Testis (tissue), 3 donors: Measurements from ENCODE around the gene PRF1. TPM values are rescaled to one million over a fixed set of nuclear protein-coding genes. Genes with fewer than 3 reads are reported as not detected.
"Not testable (repeated sequence)": the region's sequence is repeated elsewhere in the genome, so short reads cannot be mapped to it uniquely, and the experiment has no call there.

ENCODE experiments used
- DNase-seq: peaks from one replicate; pipeline ENCODE4 v3.0.0-alpha.2; 2019
- H3K27ac ChIP-seq, 2 donors: fragments of 200-600 bp; sonication (generic); one replicate each; pipeline ENCODE4 v1.5.1; 2019
- H3K27me3 ChIP-seq: fragments of 200-600 bp; sonication (generic); one replicate; pipeline ENCODE4 v1.5.1; 2019
- H3K36me3 ChIP-seq: fragments of 200-600 bp; sonication (generic); one replicate; pipeline ENCODE4 v1.5.1; 2017; ENCODE audit warnings: low read depth; ENCODE audit errors: missing control alignments
- H3K4me1 ChIP-seq: fragments of 200-600 bp; sonication (generic); one replicate; pipeline ENCODE4 v1.5.1; 2019
- H3K4me3 ChIP-seq, 2 donors: fragments of 200-600 bp; sonication (generic); one replicate each; pipeline ENCODE4 v1.5.1; 2017 to 2019
- H3K9me3 ChIP-seq: fragments of 200-600 bp; sonication (generic); one replicate; pipeline ENCODE4 v1.5.1; 2017
- POLR2A ChIP-seq: fragments of 450-650 bp; IDR thresholded peaks from one replicate; pipeline ENCODE4 v1.6.1; 2017; ENCODE audit warnings: antibody characterized with exemption, mild to moderate bottlenecking, moderate library complexity
- WGBS, 2 donors: methylation state at CpG; one replicate each; pipeline ENCODE4 v1.1.5; 2018; 5-methylcytosine and 5-hydroxymethylcytosine counted together
- intact Hi-C: fragments of 100-400 bp; cut with DNase I; formaldehyde crosslinking; loops from one replicate; pipeline ENCODE4 v1.15.1; 2023; ENCODE audit warnings: low total_unique reads
- polyA plus RNA-seq: library from polyadenylated mRNA; stranded (reverse); fragments of 350-450 nt; fragmentation: Illumina TruSeq; extraction: RNeasy Lipid Tissue Mini Kit (QIAGEN cat#74804); gene quantifications from one replicate; pipeline ENCODE4 v1.2.3, GENCODE V29; 2014; ENCODE audit warnings: low read depth, low replicate concordance; ENCODE audit not compliant: insufficient read depth
- total RNA-seq, 2 donors: library from RNA; depleted of rRNA; stranded (reverse); fragments of >200 nt; gene quantifications; one replicate each; pipeline ENCODE4 v1.2.3, GENCODE V29; 2016
- TF ChIP-seq, protein P1 (sequence below), 3 experiments: fragments of 450-650 bp in 2 of 3; fragments of 200-600 bp in 1 of 3; sonication (generic) in 1 of 3; IDR thresholded peaks; one replicate each; pipeline ENCODE4 v1.5.1; 2016 to 2019; ENCODE audit warnings: antibody characterized with exemption in 3 of 3, mild to moderate bottlenecking in 2 of 3, moderate library complexity in 1 of 3

Gene PRF1
- total and polyA plus RNA-seq, 3 donors from 2014 or later: 0.55 to 2.2 (median 1.8) TPM

DNA sequence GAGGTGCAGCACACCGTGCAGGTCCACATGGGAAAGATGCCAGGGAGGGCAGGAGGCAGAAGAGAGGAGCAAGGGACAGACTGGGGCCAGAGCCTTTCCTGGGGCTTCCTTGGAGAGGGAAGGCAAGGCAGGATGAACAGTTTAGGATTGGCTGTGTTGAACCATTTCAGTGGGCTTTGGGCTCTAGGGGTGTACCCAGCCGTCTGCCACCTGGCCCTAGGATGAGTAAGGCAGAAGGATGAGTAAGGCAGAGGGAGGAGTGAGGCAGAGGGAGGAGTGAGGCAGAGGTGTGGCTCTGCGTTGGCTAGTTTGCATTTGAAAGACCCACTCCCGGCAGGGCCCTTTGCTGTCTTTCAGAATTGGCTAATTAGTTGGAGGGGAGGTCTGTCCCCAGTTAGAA, 31.5 kb upstream of the PRF1 start:
- TF ChIP-seq POLR2A: no peak
- TF ChIP-seq, protein P1, sequence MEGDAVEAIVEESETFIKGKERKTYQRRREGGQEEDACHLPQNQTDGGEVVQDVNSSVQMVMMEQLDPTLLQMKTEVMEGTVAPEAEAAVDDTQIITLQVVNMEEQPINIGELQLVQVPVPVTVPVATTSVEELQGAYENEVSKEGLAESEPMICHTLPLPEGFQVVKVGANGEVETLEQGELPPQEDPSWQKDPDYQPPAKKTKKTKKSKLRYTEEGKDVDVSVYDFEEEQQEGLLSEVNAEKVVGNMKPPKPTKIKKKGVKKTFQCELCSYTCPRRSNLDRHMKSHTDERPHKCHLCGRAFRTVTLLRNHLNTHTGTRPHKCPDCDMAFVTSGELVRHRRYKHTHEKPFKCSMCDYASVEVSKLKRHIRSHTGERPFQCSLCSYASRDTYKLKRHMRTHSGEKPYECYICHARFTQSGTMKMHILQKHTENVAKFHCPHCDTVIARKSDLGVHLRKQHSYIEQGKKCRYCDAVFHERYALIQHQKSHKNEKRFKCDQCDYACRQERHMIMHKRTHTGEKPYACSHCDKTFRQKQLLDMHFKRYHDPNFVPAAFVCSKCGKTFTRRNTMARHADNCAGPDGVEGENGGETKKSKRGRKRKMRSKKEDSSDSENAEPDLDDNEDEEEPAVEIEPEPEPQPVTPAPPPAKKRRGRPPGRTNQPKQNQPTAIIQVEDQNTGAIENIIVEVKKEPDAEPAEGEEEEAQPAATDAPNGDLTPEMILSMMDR (IDR thresholded peaks at IDR 0.05): no peak
- Histone ChIP-seq H3K27me3 (no peaks in the 10 kb centered on the region), H3K27ac (no peak overlapping the region), H3K4me3 (no peak overlapping the region), H3K9me3 (no peaks in the 10 kb centered on the region), H3K36me3 (no peaks in the 10 kb centered on the region), H3K4me1 (no peaks in the 10 kb centered on the region)
- intact Hi-C loops: no loop called here
- no peak for DNase-seq
- WGBS, 2 donors: 74 to 79% methylated on average over 4 of the region's 4 CpGs

DNA sequence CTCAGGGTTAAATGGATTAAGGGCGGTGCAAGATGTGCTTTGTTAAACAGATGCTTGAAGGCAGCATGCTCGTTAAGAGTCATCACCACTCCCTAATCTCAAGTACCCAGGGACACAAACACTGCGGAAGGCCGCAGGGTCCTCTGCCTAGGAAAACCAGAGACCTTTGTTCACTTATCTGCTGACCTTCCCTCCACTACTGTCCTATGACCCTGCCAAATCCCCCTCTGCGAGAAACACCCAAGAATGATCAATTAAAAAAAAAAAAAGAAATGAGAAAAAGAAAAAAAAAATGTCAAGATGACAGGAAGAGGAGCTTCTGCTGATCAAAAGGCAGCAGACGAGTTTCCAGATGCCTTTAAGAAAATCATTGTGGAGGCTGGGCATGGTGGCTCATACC, 29.2 kb upstream of the PRF1 start:
- H3K36me3 ChIP-seq, DNase-seq, H3K27me3 ChIP-seq, intact Hi-C loops, H3K4me3 ChIP-seq, H3K9me3 ChIP-seq, H3K27ac ChIP-seq, H3K4me1 ChIP-seq: not testable (repeated sequence)
- 61 to 62% methylated on average over 2 to 3 of the region's 6 CpGs for WGBS, 2 donors

DNA sequence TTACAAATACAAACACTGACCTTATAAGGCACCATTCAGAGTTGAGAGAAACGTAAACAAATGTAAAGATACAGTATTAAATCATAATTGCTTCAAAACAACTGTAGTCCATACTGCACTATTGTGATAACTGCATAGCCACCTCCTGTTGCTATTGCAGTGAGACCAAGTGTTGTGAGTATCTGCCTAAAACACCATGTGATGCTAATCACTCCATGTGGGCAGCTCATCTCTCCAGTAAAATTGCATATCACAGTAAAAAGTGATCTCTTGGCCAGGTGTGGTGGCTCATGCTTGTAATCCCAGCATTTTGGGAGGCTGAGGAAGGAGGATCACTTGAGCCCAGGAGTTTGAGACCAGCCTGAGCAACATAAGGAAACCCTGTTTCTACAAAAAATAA, 26.8 kb upstream of the PRF1 start:
- no peak overlapping the region for H3K4me3 ChIP-seq
- no peak for DNase-seq
- TF ChIP-seq, protein P1 (IDR thresholded peaks at IDR 0.05): no peak
- TF ChIP-seq POLR2A: no peak
- H3K27ac ChIP-seq: no peak overlapping the region
- no peaks in the 10 kb centered on the region for H3K27me3 ChIP-seq
- H3K9me3 ChIP-seq: no peaks in the 10 kb centered on the region
- 83 to 87% methylated on average over 1 of the region's 1 CpG for WGBS, 2 donors
- intact Hi-C loops: no loop called here
- no peaks in the 10 kb centered on the region for H3K4me1 ChIP-seq
- no peaks in the 10 kb centered on the region for H3K36me3 ChIP-seq

DNA sequence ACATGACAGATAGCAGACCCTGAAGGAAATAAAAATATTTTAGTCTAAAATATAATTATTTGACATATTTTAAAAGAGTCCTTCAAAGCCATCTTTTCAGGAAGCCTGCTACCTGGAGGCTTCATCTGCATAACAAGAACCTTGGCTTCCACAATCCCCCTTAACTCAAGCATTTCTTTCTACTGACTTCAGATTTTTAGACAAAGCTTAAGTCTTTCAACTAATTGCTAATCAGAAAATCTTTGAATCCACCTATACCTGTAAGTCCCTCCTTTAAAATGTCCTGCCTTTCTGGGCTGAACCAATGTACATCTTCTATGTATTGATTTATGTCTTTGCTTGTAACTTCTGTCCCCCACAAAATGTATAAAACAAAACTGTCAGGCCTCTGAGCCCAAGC, 23.5 kb upstream of the PRF1 start:
- intact Hi-C loops: no loop called here
- Histone ChIP-seq H3K36me3 (no peaks in the 10 kb centered on the region), H3K9me3 (no peaks in the 10 kb centered on the region), H3K4me1 (no peaks in the 10 kb centered on the region), H3K27me3 (no peaks in the 10 kb centered on the region), H3K27ac (no peak overlapping the region), H3K4me3 (no peak overlapping the region)
- TF ChIP-seq POLR2A: no peak
- TF ChIP-seq, protein P1 (IDR thresholded peaks at IDR 0.05): no peak
- no peak for DNase-seq

DNA sequence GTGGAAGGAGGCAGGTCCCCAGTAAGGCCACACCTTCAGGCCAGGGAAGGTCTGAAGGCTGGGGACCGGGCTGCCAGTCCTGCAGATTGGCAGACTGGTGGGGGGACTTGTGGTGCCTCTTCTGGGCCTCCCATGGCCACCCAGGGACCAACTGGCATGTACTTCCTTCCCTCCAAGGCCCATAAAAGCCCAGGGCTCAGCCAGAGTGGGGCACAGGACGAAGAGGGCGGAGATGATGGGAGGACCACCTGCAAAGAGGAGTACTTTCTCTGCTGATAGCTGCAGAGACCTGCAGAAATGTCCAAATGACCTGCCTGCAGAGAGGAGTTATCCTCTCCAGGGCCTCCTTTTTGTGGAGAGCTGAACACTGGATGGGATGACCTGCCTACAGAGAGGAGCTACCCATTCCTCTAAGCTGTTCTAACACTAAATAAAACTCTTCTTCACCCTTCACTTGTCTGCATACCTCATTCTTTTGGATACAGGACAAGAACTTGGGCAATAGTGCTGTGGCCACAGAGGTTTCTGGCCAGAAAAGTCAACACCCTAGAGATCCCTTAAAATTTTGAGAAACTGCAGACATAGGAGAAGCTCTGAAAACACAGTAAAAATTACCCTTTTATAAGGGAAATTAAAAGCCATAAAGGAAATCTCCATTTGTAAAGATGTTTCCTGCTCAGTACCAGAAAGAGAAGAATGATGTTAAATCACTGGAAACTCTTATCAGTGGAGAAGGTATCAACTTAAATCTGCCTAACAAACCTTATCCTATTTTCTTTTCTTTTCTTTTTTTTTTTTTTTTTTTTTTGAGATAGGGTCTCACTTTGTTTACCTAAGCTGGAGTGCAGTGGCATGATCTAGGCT, 20.7 kb upstream of the PRF1 start:
- no peaks in the 10 kb centered on the region for H3K9me3 ChIP-seq
- H3K27ac ChIP-seq: no peak overlapping the region
- TF ChIP-seq POLR2A: no peak
- TF ChIP-seq, protein P1 (IDR thresholded peaks at IDR 0.05): no peak
- intact Hi-C loops: no loop called here
- no peak for DNase-seq
- no peak overlapping the region for H3K4me3 ChIP-seq
- H3K27me3 ChIP-seq: no peaks in the 10 kb centered on the region
- 87 to 100% methylated on average over 2 to 3 of the region's 3 CpGs for WGBS, 2 donors
- no peaks in the 10 kb centered on the region for H3K36me3 ChIP-seq
- H3K4me1 ChIP-seq: no peaks in the 10 kb centered on the region
